Cardiac muscle cell (in vitro differentiated cells and primary cell): ENCODE measurements around the gene GSK3B. TPM values are rescaled to one million over a fixed set of nuclear protein-coding genes. Genes with fewer than 3 reads are reported as not detected.
"Not testable (repeated sequence)": the region's sequence is repeated elsewhere in the genome, so short reads cannot be mapped to it uniquely, and the experiment has no call there.

ENCODE experiments used
- DNase-seq, 2 donors: peaks; one replicate each; pipeline versions ENCODE4 v3.0.0 to v3.0.0-alpha.2; 2010 to 2017; ENCODE audit warnings: low read depth in 1 of 2, low spot score in 1 of 2
- H3K27ac ChIP-seq: fragments of 200-600 bp; sonication (generic); 2 replicates; pipeline ENCODE4 v1.5.1; 2016
- H3K27me3 ChIP-seq: fragments of 200-600 bp; sonication (generic); 2 replicates; pipeline ENCODE4 v1.6.0; 2016; ENCODE audit warnings: control low read depth
- H3K36me3 ChIP-seq: fragments of 200-600 bp; sonication (generic); 2 replicates; pipeline ENCODE4 v1.5.1; 2016; ENCODE audit warnings: control low read depth
- H3K4me1 ChIP-seq: fragments of 200-600 bp; sonication (generic); 2 replicates; pipeline ENCODE4 v1.8.1; 2017; ENCODE audit warnings: low read depth, mild to moderate bottlenecking, mixed run types
- H3K4me3 ChIP-seq: fragments of 200-600 bp; sonication (generic); 2 replicates; pipeline ENCODE4 v1.5.1; 2016; ENCODE audit warnings: mild to moderate bottlenecking
- H3K9me3 ChIP-seq: fragments of 200-600 bp; sonication (generic); 2 replicates; pipeline ENCODE4 v1.5.1; 2017; ENCODE audit warnings: low read depth, mild to moderate bottlenecking, control low read depth
- polyA plus RNA-seq: library from polyadenylated mRNA; unstranded; fragments of >200 nt; fragmentation: Nextera tagmentation; extraction: Ambion mirVana; gene quantifications from 2 replicates; pipeline ENCODE4 v1.2.1, GENCODE V29; 2016
- total RNA-seq: library from RNA; depleted of rRNA; stranded (reverse); fragments of >200 nt; gene quantifications from 2 replicates; pipeline ENCODE4 v1.2.3, GENCODE V29; 2016
- TF ChIP-seq, protein P1 (sequence below): IDR thresholded peaks from 2 replicates; pipeline ENCODE4 v1.5.1; 2012; ENCODE audit warnings: low read depth, mild to moderate bottlenecking, low read length

Gene GSK3B
- total and polyA plus RNA-seq, 2 experiments from 2014 or later, result 20.4 to 48.3 TPM

DNA sequence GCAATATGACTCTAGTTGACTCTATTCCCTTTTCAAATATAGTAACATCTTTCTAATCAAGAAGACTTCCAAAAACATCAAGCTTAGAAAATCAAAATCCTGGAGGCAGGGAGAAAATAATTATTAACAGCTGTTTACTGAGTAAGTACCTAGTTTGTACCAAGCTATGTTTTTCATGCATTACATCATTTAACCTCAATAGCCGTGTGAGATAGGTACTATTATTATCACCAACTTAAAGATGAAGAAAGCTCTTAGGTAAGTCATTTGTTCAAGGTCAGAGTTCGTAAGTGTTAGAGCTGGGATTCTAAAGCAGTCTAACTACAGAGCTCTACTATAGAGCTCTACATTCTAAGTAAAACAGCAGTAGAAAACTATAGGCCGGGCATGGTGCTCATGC lies 41.6 kb downstream of the GSK3B start:
- TF ChIP-seq, protein P1, sequence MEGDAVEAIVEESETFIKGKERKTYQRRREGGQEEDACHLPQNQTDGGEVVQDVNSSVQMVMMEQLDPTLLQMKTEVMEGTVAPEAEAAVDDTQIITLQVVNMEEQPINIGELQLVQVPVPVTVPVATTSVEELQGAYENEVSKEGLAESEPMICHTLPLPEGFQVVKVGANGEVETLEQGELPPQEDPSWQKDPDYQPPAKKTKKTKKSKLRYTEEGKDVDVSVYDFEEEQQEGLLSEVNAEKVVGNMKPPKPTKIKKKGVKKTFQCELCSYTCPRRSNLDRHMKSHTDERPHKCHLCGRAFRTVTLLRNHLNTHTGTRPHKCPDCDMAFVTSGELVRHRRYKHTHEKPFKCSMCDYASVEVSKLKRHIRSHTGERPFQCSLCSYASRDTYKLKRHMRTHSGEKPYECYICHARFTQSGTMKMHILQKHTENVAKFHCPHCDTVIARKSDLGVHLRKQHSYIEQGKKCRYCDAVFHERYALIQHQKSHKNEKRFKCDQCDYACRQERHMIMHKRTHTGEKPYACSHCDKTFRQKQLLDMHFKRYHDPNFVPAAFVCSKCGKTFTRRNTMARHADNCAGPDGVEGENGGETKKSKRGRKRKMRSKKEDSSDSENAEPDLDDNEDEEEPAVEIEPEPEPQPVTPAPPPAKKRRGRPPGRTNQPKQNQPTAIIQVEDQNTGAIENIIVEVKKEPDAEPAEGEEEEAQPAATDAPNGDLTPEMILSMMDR, result no peak

DNA sequence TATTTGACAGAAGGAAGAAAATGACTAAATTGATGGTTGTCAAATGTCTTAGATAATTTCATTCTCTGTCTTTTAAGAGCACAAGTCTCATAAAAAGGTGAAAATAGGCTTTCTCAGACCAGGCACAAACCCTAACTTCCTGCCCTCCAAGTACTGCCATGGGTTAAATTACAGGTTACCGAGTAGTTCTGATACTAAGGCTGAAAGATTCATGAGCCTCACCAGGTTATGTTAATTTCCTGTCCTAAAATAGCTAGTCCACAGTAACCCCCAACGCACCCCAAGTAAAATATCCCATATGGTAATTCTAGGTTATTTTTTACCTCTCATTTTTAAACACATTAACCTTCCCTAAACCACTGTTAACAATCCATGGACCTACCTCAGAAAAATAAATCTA lies 42.0 kb downstream of the GSK3B start:
- TF ChIP-seq, protein P1, result no peak
- no peak for DNase-seq
- H3K27me3 ChIP-seq, result no peaks in the 10 kb centered on the region

More for the DNA sequence above, 41.6 kb downstream of the GSK3B start:
- H3K27me3 ChIP-seq, result no peaks in the 10 kb centered on the region
- no peak overlapping the region for H3K27ac ChIP-seq
- no peak overlapping the region for H3K4me3 ChIP-seq
- no peak for DNase-seq
- no peaks in the 10 kb centered on the region for H3K4me1 ChIP-seq
- H3K9me3 ChIP-seq, result no peaks in the 10 kb centered on the region
- H3K36me3 ChIP-seq, result no peaks in the 10 kb centered on the region

DNA sequence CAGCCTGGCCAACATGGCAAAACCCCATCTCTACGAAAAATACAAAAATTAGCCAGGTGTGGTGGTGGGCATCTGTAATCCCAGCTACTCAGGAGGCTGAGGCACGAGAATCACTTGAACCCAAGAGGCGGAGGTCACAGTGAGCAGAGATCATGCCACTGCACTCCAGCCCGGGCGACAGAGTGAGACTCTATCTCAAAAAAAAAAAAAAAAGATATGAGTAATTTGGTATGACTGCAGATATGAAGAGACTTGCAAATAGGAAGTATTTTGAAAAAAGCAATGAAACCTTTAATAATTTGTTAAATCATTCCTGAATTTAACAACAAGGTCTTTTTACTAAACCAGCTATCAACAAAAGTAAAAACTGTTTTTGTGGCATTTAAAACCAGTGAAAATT lies 42.7 kb downstream of the GSK3B start:
- not testable (repeated sequence) for H3K36me3 ChIP-seq, H3K27me3 ChIP-seq, H3K27ac ChIP-seq, H3K4me1 ChIP-seq, DNase-seq, H3K4me3 ChIP-seq, H3K9me3 ChIP-seq

More for the DNA sequence above, 42.0 kb downstream of the GSK3B start:
- Histone ChIP-seq H3K4me3 (no peak overlapping the region), H3K36me3 (no peaks in the 10 kb centered on the region), H3K4me1 (no peaks in the 10 kb centered on the region), H3K9me3 (no peaks in the 10 kb centered on the region), H3K27ac (no peak overlapping the region)

DNA sequence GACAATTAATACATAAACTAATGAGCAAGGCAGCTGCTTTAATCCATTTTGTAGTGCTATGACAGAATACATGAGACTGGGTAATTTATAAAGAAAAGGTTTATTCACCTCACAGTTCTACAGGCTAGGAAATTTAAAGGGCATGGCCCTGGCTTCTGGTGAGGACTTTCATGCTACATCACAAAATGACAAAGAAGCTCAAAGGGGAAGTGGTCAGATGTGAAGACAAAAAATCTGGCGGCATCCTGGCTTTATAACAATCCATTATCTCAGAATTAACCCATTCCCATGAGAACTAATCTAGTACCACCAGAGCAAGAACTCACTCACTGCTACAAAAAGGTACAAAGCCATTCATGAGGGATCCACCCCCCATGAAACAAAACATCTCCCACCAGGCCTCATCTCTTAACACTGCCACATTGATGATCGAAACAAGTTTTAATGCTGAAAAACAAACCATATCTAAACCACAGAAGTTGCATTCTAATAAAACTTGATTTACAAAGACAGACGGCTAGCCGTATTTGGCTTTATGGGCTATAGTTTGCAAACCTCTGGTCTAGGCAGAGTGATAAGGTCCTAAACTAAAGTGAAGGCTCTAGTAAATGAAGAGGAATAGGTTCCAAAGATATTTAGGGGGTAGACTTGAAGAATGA lies 44.2 kb downstream of the GSK3B start:
- Histone ChIP-seq H3K4me1 (no peaks in the 10 kb centered on the region), H3K9me3 (no peaks in the 10 kb centered on the region), H3K4me3 (no peak overlapping the region), H3K27ac (no peak overlapping the region), H3K36me3 (no peaks in the 10 kb centered on the region), H3K27me3 (no peaks in the 10 kb centered on the region)
- DNase-seq, result no peak
- TF ChIP-seq, protein P1, result no peak

DNA sequence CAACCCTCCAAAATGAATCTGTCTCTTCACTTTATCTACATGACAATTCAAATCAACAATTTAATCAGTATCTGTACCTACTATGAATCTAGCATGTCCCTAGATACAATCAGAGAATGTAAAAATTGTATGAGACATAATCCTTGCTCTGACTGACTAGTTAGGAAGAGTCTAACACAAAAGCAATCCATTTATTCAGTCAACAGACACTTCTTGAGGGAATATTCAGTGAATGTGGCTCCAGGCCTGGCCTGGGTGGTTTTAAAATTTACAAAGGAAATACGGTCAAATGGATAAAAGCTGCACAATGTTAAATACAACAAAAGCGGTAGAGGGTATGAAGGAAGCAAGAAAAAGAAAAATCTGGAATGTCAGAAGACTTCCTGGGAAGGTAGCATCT lies 45.2 kb downstream of the GSK3B start:
- no peaks in the 10 kb centered on the region for H3K9me3 ChIP-seq
- H3K4me3 ChIP-seq, result no peak overlapping the region
- H3K4me1 ChIP-seq, result no peaks in the 10 kb centered on the region
- no peak for DNase-seq
- TF ChIP-seq, protein P1, result no peak
- H3K27me3 ChIP-seq, result no peaks in the 10 kb centered on the region
- H3K27ac ChIP-seq, result no peak overlapping the region
- no peaks in the 10 kb centered on the region for H3K36me3 ChIP-seq

DNA sequence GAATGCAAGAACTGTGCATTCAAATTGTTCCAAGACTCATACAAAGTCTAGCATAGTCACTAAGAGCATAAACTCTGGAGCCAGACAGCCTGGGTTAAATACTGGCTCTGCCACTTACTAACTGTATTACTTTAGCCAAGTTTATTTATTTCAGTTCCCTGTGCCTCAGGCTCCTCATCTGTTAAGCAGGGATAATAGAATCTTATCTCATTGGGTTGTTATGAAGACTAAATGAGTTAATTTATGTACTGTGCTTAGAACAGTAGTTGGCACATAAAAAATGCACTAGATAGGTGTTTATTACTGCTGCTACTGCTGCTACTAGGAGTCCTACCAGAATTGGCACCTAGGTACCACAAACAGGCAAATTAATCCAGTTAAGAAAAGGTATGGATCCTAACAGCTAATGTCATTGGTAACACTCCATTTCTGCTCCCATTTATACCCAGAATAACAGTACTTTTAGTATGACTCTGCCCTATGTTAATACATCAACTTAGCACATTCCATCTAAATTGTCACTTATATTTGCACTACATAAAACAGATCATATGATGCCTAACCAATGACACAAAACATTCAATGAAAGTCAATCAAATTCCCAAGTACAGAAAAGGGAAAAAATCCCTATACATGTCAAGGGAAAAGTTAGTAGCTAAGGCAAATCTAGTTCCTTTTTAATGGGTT lies 45.7 kb downstream of the GSK3B start:
- H3K4me1 ChIP-seq, result no peaks in the 10 kb centered on the region
- TF ChIP-seq, protein P1, result no peak
- DNase-seq, result peak in 1 of 2 donors; percentile 13
- no peak overlapping the region for H3K4me3 ChIP-seq
- H3K27me3 ChIP-seq, result no peaks in the 10 kb centered on the region
- H3K36me3 ChIP-seq, result no peaks in the 10 kb centered on the region
- H3K9me3 ChIP-seq, result no peaks in the 10 kb centered on the region
- H3K27ac ChIP-seq, result no peak overlapping the region
